Bronchial epithelial cell (primary cell): ENCODE results near the gene BIRC6. TPM values are rescaled to one million over a fixed set of nuclear protein-coding genes. Genes with fewer than 3 reads are reported as not detected.

Experiments
- DNase-seq: peaks from one replicate; pipeline ENCODE4 v3.0.0-alpha.2; 2010; ENCODE audit warnings: low read depth
- FAIRE-seq: peaks from 2 replicates; lab custom pipeline; 2011; peaks lifted over from hg19 to GRCh38; lab: Jason Lieb, UNC
- H3K27me3 ChIP-seq: 2 replicates; pipeline ENCODE4 v1.5.1; 2011; ENCODE audit warnings: low read length; ENCODE audit not compliant: control insufficient read depth, insufficient read depth
- H3K36me3 ChIP-seq: 2 replicates; pipeline ENCODE4 v1.5.1; 2011; ENCODE audit warnings: low read length; ENCODE audit not compliant: control insufficient read depth, insufficient read depth
- H3K4me3 ChIP-seq: 2 replicates; pipeline ENCODE4 v1.5.1; 2011; ENCODE audit warnings: mild to moderate bottlenecking, low read depth, low read length, control low read depth
- total RNA-seq: library from RNA; depleted of rRNA; stranded (reverse); fragments of >200 nt; gene quantifications from 2 replicates; pipeline ENCODE4 v1.2.1, GENCODE V29; 2014
- TF ChIP-seq, protein P1 (sequence below): IDR thresholded peaks from 2 replicates; pipeline ENCODE4 v1.5.1; 2011; ENCODE audit warnings: mild to moderate bottlenecking, moderate library complexity, low read length, control low read depth, inconsistent platforms; ENCODE audit not compliant: insufficient read depth, severe bottlenecking

BIRC6 gene
- total RNA-seq, 1 donor from 2014 or later, result 119 TPM

GRCh38 chr2:32489061-32489460 lies 132.2 kb downstream of the BIRC6 start:
- DNase-seq (no peak), FAIRE-seq (no peak)
- Histone ChIP-seq H3K36me3 (peaks cover 11% of the 10 kb centered on the region), H3K4me3 (no peak overlapping the region), H3K27me3 (no peaks in the 10 kb centered on the region)
- TF ChIP-seq, protein P1, sequence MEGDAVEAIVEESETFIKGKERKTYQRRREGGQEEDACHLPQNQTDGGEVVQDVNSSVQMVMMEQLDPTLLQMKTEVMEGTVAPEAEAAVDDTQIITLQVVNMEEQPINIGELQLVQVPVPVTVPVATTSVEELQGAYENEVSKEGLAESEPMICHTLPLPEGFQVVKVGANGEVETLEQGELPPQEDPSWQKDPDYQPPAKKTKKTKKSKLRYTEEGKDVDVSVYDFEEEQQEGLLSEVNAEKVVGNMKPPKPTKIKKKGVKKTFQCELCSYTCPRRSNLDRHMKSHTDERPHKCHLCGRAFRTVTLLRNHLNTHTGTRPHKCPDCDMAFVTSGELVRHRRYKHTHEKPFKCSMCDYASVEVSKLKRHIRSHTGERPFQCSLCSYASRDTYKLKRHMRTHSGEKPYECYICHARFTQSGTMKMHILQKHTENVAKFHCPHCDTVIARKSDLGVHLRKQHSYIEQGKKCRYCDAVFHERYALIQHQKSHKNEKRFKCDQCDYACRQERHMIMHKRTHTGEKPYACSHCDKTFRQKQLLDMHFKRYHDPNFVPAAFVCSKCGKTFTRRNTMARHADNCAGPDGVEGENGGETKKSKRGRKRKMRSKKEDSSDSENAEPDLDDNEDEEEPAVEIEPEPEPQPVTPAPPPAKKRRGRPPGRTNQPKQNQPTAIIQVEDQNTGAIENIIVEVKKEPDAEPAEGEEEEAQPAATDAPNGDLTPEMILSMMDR, result no peak

- no peak for DNase-seq
- Histone ChIP-seq H3K4me3 (no peak overlapping the region), H3K27me3 (no peaks in the 10 kb centered on the region), H3K36me3 (peaks cover 5% of the 10 kb centered on the region)
- TF ChIP-seq, protein P1, result no peak
- no peak for FAIRE-seq
These were observed 134.5 kb downstream of the BIRC6 start for GRCh38 chr2:32491346-32491745.

DNA sequence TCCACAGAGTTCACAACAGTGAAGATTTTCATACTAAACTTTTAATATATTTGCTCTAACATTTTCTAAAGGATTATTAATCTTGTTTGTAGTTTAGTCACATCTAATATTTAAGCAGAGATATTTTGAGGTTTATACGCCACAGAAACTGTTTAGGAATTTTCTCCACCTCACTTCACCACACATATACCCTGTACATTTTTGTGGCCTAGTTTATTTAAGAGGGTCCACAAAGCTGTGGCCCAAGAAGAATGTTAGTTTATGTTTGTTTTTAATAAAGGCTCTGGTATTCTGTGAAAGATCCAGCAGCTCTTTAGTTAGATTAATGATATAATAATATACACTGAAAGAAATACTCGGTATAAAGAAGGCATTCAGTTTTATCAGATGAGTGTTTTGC lies 138.3 kb downstream of the BIRC6 start:
- no peak for FAIRE-seq
- no peak for DNase-seq
- Histone ChIP-seq H3K36me3 (peaks cover 4% of the 10 kb centered on the region), H3K4me3 (no peak overlapping the region), H3K27me3 (no peaks in the 10 kb centered on the region)
- TF ChIP-seq, protein P1, result no peak

DNA sequence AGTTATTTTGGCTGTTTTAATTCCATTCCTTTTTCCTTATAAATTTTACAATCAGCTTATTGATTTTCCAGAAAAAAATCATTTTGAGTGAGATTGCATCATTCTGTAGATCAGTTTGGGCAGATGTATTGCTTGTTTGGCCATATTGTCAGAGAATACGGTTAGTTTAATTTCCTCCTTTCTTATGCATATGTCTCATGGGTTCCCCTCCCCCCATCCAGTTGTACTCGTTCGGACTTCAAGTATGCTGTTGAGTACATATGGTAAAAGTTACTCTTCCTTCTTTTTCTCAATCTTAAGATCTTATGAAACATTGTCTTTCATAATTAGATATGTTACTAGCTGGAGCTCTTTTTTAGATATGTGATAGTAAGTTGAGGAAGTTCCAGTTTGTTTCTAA lies 139.8 kb downstream of the BIRC6 start:
- DNase-seq (no peak), FAIRE-seq (no peak)
- no peaks in the 10 kb centered on the region for H3K27me3 ChIP-seq
- no peak overlapping the region for H3K4me3 ChIP-seq
- peaks cover 5% of the 10 kb centered on the region for H3K36me3 ChIP-seq
- TF ChIP-seq, protein P1, result no peak

DNA sequence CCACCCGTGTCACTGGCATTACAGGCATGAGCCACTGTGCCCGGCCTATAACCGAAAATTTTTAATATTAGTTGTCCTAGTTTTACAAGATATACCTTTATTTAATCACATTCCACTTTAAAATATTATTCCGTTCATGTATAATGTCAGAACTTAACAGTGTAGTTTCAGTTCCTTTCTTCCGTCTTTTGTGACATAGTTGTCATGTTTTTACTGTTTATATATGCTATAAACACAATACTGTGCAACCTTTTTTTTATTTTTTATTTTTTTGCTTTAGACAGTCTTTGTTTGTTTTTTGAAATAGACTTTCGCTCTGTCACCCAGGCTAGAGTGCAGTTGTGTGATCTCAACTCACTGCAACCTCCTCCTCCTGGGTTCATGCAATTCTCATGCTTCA lies 141.5 kb downstream of the BIRC6 start:
- no peak overlapping the region for H3K4me3 ChIP-seq
- FAIRE-seq (no peak), DNase-seq (no peak)
- H3K36me3 ChIP-seq, result peaks cover 5% of the 10 kb centered on the region
- no peaks in the 10 kb centered on the region for H3K27me3 ChIP-seq
- TF ChIP-seq, protein P1, result no peak

- no peaks in the 10 kb centered on the region for H3K27me3 ChIP-seq
- FAIRE-seq (no peak), DNase-seq (no peak)
- H3K36me3 ChIP-seq, result peaks cover 7% of the 10 kb centered on the region
- TF ChIP-seq, protein P1, result no peak
- no peak overlapping the region for H3K4me3 ChIP-seq
These were observed 146.1 kb downstream of the BIRC6 start for GRCh38 chr2:32502941-32503340.
